WI38 (cell line): ENCODE measurements around the gene B3GNT5.

Experiments
- H3K4me3 ChIP-seq: 2 replicates; pipeline ENCODE4 v1.5.1; 2011; ENCODE audit warnings: low read depth, mild to moderate bottlenecking, control low read depth, low read length
- CTCF ChIP-seq: IDR thresholded peaks from 2 replicates; pipeline ENCODE4 v1.5.1; 2012; ENCODE audit warnings: low read depth, mild to moderate bottlenecking, control low read depth, low read length

Gene B3GNT5

GRCh38 chr3:183272791-183273190 lies 19.7 kb downstream of the B3GNT5 start:
- TF ChIP-seq CTCF = no peak
- H3K4me3 ChIP-seq = no peak overlapping the region

- no peak overlapping the region for H3K4me3 ChIP-seq
- TF ChIP-seq CTCF = no peak
Measured at GRCh38 chr3:183274609-183275008, 21.6 kb downstream of the B3GNT5 start.

- no peak overlapping the region for H3K4me3 ChIP-seq
- TF ChIP-seq CTCF = no peak
Measured at GRCh38 chr3:183275418-183275817, 22.4 kb downstream of the B3GNT5 start.

GRCh38 chr3:183275937-183276336 lies 22.9 kb downstream of the B3GNT5 start:
- H3K4me3 ChIP-seq = no peak overlapping the region
- no peak for TF ChIP-seq CTCF

- no peak overlapping the region for H3K4me3 ChIP-seq
- TF ChIP-seq CTCF = no peak
Measured at GRCh38 chr3:183277260-183277659, 24.2 kb downstream of the B3GNT5 start.

- H3K4me3 ChIP-seq = no peak overlapping the region
- no peak for TF ChIP-seq CTCF
Measured at GRCh38 chr3:183278479-183279088, 25.5 kb downstream of the B3GNT5 start.

- no peak for TF ChIP-seq CTCF
- no peak overlapping the region for H3K4me3 ChIP-seq
Measured at GRCh38 chr3:183279371-183279770, 26.3 kb downstream of the B3GNT5 start.
